Forelimb muscle (tissue), 1 donor: Measurements from ENCODE around the gene IRX2. TPM values are rescaled to one million over a fixed set of nuclear protein-coding genes. Genes with fewer than 3 reads are reported as not detected.

ENCODE experiments used
- DNase-seq: peaks from one replicate; pipeline ENCODE4 v3.0.0-alpha.2; 2013; ENCODE audit warnings: low read depth
- polyA plus RNA-seq: library from polyadenylated mRNA; unstranded; fragments of 120-200 nt; gene quantifications from one replicate; pipeline ENCODE4 v1.2.1, GENCODE V29; 2013; ENCODE audit not compliant: insufficient read length

IRX2 gene
- polyA plus RNA-seq, 1 donor: 0.13 TPM

DNA sequence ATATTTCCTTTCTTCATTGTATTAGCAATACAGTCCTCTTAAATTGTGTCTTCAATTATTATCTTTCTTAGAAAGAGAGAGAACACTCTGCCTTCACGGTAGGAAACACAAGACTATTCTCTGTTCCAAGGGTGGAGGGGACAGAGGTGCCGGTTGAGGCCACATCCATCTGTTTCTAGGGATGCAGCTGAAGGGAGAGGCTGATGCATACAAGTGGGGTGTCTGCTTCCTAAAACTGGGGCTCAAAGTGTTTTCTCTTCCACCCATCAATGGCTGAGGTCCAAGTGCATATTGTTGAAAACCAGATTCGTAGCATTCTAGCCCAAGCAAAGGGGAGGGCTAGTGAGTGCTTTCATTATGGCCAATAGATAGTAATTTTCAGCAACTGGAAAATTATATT, 9.5 kb downstream of the IRX2 start:
- DNase-seq: no peak

DNA sequence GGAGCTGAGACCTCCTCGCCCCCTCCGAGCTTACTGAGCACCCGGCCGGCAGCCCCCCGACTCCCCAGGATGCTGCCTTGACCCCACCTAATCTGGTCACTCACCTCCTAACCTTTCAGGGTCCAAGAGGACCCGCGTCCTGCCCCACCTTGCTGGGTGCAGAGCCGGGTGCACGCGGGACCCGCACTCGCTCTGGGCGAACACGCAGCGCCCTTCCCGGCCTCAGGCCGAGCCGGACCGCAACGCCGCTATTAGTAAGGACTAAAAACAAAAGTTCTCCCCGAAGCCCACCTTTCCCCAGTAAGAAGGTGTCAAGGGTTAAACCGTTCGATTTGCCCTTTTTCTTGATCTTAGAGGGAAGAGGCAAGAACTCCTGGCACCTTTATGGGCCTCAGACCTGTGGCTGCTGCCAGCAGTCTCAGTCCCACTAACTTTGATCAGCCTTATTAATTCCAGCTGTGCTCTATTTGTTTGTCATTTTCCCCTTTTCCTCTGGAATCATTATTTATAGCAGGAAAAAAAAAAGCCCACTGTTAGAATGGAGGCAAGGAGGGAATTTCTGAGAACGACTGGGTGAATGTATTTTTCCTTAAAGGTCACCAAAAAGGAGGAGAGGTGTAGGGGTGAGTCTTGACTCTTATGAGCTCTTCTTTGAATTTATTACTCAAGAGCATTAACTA, 10.5 kb downstream of the IRX2 start:
- DNase-seq: no peak

DNA sequence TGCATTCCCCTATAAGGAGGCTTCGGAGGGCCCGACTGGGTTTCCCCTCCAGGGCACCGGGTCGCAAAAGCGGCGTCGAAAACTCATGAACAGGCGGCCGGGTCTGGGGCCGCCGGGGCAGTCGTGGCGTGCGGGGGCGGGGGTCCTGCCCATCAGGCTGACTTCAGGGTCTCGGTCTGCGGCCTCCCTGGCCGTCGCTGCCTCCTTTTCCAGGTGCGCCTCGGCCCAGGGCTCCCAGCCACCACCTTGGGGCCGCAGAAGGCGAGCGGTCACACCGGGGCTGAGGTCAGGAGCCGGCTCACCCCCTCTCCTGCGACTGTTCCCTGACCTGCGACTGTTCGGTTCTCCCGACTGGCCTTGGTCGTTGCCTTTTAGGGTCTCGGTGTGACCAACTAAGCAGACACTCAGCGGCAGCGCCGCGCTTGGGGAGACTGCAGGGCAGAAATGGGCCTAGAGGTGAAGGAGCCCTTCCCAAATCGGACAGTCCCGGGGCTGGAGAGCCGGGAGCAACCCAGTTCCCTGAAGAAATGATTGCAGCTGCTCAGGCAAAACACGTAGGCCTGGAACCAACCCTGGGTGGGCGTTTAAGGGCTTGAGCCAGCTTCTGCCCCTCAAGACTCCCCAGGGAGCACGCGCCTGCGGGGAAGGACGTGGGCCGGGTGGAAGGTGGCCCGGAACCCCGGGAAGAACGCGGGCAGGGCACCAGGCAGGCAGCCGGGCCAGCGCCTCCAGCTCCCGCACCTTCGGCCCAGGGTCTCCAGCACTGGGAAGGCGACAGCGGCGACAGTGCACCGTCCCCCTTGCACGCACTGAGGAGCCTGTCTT, 11.2 kb downstream of the IRX2 start:
- no peak for DNase-seq

DNA sequence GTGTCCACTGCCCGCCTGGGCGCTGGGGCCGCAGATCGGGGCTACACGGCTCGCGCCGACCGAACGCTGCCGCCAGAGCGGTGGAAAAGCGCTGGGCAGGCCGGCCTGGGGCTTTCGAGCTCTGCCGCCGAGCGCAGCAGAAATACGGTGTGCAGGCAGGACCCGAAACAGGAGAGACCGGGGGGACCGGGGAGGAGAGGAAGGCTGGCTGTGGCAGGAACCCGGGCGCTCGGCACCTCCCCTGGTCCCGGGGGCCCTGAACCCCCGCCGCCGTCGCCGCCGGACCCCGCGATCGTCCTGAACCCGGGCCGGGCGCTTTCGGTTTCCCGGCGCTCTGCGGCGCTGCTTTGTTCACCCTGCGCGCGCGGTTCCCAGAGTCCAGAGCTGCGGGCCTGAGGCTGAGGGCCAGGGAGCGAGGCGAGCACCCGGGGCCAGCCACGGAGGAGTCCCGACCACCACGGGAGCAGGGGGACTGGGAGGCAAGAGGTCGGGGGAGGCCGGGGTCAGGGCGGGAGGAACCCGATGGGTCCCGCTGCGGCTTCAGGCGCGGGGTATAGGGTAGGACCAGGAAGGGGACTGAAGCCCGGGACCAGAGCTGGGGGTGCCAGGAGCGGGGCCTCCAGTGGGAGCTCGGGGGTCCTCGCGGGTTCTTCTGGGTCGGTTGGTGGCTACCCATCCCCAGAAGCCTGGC, 12.0 kb downstream of the IRX2 start:
- DNase-seq: no peak

DNA sequence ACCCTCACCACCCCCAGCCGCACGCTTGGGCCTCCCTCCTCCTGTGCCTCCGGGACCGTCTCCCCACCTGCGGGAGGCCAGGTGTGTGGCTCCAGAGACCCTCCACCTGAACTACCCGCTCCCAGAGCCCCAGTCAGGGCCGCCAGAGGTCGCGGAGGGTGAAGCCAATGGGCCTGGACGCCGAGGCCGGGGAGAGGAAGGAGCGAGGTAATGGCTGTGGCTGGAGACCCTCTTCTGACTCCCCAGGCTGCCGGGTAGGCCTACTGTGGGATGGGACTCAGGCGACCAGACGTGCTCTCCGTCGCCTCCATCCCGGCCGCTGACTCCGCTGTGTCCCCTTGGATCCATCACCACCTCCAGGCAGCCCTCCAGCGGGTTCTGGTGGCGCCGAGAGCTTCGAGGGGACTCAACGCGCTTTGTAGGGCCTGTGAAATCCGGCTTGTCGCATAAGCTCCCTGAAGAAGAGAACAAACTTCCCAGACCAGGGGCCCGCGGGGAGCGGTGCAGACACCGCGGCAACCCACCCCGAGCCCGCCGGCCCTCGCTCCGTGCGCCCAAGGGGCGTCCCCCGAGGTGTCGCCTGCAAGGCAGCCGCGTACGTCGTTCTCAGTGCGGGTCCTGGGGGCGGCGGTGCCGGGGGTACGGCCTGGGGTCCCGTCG, 12.6 kb downstream of the IRX2 start:
- DNase-seq: no peak

DNA sequence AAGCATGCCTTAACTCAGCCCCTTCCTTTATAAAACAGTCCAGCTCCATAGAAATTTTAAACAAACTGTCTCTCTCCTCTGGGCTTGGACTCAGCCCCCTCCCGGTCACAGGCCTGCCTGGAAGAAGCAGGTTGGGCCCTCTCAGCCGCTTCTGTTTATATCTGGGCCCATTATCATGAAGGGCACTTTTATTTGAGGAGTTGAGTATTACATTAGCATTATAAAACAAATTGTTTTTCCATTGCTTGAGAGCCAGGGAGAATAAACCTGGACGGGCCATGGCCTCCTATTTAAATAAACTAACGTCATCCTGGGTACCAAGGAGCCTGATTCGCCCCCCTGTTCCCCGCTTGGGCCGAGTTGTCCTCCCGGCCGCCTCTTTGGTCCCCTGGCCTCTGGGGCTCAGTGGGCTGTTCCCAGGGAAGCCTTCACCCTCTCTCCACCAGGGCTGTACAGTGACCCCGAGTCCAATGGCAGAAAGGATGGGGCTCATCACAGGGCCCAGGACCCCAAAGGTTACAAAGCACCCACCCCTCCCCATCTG, 13.2 kb downstream of the IRX2 start:
- no peak for DNase-seq

DNA sequence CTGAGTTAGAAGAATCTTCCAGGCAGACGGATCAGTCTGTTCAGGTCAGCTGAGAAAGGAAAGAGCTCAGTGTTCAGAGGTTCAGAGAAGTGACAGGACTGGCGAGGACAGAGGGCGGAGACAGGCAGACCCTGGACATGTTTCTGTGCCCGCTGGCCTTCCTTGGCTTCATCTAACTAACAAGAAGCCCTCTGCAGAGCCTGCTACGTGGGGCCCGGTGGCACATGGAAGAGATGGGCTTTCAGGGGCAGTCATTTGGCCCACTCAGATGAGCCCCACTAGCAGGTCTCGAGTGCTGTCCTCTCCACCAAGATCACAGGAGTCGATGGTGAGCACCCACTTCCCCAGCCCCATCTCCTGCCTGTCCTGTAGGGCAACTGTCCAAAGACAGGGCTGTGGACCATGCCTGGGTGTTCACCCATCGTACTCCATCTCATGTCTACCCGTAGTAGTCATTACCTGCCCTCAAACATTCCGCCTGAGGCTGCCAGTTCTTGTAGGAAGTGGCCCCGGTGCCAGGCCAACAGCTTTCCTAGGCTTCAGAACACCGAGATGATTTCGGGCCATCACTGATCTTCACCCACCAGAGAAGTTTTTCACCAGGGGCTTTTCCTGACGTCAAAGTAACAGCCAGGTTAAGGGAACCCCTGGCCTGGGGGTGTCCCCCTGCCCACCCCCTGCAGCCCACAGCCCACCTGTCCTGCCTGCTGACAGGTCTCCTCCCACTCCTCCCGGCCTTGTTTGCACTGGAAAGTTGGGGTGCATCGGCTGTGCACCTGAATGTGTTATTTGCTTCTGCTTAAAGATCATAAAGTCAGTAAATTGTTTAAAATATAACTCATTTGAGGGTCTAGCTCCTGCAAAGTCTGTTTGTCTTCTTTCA, 14.0 kb downstream of the IRX2 start:
- no peak for DNase-seq

DNA sequence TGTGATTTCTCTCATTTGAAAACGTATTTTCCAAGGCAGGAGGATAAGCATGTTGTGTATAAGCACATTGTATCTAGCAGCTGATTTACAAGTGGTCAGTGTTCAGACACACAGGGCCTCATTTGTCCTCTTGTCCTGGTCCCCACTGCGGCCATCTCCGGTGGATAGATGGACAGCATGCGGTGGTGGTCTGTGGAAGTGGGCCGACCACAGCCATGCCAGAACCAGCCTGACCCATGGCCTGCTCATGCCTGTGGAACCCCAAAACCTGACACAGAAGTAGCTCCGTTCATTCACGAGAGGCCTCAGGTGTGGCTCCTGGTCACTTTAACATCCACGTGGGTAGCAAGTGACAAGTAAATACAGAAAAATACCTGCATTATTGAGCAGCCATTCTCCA, 14.6 kb downstream of the IRX2 start:
- no peak for DNase-seq

DNA sequence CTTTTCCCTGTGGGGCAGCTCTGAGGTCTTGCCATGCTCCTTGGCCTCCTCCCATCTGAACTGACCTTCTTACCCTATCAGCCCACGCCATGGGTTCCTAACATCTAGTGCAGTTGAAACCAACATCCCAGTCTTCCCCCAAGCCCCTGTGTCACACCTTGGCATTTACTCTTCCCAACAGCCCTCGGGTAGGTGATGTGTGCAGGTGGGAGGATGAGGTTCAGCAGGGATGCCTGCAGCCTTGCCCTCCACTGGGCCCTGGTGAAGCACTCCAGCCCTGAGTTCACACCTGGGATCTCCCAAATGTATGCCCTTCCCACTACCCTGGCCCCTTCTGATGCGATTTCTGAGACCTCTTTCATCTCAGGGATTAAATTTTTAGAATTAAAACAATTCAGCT, 15.5 kb downstream of the IRX2 start:
- no peak for DNase-seq

DNA sequence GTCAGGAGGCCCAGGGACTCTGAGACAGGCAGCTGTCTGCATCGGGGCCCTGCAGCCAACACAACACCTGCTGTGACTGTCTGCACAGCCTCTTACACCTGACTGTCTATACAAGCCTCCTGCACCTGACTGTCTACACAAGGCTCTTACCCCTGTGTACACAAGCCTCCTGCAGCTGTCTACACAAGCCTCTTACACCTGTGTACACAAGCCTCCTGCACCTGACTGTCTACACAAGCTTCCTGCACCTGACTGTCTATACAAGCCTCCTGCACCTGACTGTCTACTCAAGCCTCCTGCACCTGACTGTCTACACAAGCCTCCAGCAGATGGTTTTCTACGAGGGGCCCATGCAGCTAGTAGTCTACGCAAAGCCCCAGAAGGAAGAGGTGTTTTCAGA, 18.6 kb downstream of the IRX2 start:
- DNase-seq: no peak

DNA sequence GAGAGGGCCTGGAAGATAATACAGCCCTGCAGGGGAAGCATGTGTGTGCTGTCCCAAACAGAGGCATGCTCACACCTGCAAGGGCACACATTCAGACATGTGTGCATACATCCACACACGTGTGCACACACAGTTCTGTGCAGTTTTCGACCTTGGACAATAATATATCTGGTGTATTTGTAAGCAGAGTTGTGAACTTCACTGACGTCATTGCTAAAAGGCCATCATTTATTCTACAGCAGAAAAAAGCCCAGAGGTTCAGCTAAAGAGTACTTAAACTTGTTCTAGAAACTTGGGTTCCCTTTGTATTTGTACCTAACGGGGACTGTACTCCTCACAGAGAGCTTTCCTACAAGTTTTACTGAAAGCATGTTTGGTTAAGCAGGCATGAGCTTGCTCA, 19.5 kb downstream of the IRX2 start:
- no peak for DNase-seq

DNA sequence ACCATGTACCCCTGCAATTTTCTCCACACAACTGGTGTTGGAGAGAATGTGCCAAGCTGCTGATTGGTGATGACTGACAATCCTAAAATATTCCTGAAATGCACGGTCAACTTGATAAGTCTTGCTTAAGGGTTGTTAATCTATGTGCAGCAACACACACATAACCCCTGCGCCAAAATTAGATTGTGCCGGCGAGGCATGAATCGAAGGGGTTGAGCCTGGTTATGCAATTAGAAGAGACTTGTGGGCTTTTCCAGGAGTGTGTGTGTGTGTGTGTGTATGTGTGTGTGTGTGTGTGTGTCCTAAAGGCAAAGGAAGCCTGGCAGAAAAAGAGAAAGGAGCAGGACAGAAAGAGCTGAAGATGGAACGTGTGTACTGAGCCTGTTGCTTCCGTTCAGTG, 22.3 kb downstream of the IRX2 start:
- no peak for DNase-seq

DNA sequence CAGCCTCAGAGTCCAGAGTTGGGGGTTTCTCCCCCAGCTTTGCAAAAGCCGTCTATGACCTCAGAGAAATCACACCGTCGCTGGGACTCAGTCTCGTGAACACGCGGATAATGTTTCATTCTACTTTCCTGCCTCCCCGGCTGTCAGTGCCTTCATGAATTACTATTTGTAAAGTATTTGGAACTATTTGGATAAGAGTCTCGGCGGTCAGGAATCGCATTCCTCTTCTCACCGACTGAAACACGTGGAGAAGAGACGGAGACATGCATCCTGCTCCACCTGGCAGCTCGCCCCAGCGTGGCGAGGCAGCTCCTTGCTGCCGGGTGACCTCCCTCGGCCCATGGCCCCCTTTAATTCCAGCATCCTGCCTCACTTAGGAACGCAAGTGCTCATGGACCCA, 23.9 kb downstream of the IRX2 start:
- DNase-seq: no peak

DNA sequence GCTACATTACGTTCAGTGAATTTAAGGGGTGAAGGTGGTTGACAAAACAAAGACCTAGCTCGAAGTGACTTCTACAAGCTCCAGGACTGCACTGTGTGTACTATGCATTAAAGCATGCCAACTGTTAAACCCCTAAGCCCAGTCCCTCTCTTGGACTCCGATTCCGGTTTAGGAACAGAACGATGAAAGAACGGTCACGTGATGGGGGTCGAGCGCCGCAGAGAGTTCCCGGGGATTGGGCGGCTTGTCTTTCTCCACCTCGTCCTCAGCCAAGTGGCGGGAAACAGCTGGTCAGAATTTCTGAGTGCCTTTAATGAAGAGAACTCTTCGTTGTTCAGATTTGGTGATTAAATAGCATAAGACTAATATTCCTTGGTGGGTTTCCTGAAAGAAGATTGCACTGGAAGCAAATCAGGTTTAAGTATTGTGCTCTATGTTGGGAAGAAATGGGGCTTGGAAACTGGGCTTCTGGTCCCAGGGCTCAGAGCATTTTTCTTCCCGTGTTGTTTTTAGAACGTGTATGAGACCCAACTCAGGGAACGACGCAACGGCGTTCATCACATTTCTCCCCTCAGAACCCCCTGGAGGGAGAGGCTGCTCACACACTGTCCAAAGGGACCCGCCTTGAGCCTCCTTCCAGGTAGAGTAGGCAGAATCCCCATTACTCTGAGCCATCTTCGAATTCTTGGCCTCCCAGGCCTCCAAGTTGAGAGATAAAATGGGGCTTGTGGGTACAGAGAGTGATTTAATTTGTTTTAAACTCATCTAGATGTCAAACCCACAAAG, 25.3 kb downstream of the IRX2 start:
- no peak for DNase-seq

DNA sequence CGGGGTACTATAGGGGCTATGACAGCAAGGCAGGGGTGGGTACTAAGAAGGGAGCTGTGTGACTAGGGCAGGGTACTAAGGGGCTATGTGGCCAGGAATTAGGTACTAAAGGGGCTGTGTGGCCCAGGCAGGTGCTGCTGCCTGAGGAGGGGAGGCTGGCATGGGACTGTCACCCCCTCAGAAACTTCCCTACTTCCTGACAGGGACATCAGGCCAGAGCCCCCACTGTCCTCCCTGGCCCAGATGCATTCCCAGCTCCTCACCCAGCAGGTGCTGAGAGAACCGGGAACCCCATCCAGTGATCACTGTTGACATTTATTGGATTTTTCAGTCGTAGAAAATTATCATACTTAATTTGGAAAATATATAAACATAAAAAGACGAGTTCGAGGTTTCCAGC, 26.6 kb downstream of the IRX2 start:
- no peak for DNase-seq

DNA sequence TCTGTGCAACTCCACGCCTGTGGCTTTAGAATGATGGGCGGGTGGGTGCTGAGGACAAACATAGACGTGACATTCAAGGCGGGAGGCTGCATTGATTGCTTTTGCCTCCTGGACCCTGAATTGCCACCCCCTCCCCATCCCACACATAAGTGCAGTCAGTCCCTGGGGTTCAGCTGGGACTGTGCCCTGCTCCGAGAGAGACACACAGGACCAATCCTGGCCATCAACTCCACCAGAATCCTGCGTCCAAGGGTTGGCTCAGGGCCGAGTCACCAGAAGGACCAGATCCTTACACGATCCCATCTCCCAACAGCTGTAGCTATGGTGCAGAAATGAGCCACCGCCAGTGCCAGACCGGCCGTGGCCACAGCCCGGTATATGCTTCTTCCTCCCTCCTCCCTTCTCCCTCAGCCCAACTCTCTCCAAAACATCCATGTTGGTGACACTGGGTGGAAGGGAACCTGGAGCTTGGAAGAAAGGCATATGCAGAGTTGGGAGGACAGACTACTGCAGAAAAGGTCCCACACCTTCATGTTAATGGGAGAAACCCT, 27.4 kb downstream of the IRX2 start:
- no peak for DNase-seq

DNA sequence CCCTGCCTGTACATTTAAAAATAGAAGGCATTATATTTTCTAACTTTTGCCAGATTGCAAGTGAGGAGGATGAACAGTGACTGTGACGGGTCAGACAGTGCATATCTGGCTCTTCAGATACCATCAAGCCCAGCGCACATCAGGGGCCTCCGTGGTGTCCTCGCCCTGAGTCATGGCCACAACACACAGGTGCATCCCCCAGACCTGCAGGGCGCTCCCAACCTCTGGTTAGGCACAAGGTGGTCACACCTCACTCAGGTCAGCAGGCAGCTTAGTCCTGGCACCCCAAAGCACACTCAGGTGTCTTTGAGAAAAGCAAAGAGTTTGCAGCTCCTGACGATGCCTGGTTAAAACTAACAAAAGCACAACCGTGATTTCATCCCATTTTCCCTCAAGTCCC, 28.6 kb downstream of the IRX2 start:
- DNase-seq: no peak

DNA sequence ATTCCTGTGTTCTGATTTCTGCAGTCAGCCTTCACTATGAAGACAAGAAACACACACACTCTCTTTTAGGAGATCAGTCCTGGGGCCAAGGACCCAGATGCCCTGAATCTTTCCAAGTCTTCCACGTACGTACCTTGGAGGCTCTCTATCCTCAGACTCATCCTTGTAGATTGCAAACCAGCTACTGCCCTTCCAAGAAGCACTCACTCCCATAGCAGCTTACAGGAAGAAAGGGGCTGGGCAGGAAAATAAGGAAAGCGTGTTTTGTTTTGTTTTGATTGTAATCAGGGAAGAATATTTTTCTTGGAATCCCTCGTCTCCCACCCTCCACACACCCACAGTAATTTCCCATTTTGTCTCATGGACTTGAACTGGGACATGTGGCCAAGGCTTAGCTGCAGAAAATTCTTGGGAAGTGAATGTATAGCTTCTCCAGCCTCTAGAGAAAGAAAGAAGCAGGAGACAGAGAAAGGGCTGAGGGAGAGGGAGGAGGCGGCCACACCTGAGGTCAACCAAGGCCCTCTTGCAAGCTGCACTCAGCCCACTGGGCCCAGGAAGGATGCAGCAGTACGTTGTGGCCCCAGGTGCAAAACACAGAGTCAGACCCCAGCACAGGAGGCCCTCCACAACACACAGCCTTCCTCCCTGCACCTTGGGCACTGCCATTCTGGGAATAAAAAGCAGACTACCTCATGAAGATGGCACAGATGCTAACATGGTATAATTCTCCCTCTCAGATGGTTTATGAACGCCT, 29.9 kb downstream of the IRX2 start:
- no peak for DNase-seq

DNA sequence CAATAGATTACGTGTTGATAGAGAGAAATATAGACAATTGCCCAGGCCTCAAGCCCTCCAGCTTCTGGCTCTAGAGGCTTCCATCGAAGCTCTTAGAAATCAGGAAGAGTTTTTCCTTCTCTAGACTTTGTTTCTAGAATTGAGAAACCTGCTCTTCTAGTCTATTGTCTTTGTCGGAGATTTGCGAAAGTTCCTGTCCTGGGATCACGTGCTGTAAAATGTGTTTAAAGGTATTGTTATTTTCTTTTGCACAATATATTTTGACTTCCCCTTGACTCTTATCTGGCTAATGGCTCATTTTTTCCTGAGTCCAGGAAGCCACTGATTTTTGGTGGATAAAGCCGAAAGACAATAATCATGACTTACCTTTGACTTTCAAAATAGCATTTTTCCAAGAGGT, 32.1 kb downstream of the IRX2 start:
- DNase-seq: no peak
